ENCODE measurements around the gene DRD2.

The DRD2 gene

GRCh38 chr11:113440816-113441215 is 34.4 kb downstream of the DRD2 start:
- no peak for TF ChIP-seq CTCF (IDR thresholded peaks at IDR 0.05; ENCODE audit: low read depth, low read length, missing control alignments)
- Histone ChIP-seq H3K36me3 (replicated peaks) (no peaks in the 10 kb centered on the region), H3K4me3 (ENCODE audit: low read depth, low read length) (no peak overlapping the region), H3K27ac (no peak overlapping the region), H3K27me3 (replicated peaks) (peaks cover 4% of the 10 kb centered on the region)
- in situ Hi-C loops (cut with HindIII; ENCODE audit: low pct_ligation_motif_present, low sequenced_read_pairs), result no loop called here
- DNase-seq, result no peak

- no peak overlapping the region for H3K27ac ChIP-seq
- H3K36me3 ChIP-seq (replicated peaks), result no peaks in the 10 kb centered on the region
- TF ChIP-seq CTCF (IDR thresholded peaks at IDR 0.05; ENCODE audit: low read depth, low read length, missing control alignments), result no peak
- no peak for DNase-seq
- in situ Hi-C loops (cut with HindIII; ENCODE audit: low pct_ligation_motif_present, low sequenced_read_pairs), result no loop called here
- no peak overlapping the region for H3K4me3 ChIP-seq (ENCODE audit: low read depth, low read length)
- no peaks in the 10 kb centered on the region for H3K27me3 ChIP-seq (replicated peaks)
Observed at GRCh38 chr11:113436672-113437252, 38.4 kb downstream of the DRD2 start.

GRCh38 chr11:113435190-113435968 is 39.8 kb downstream of the DRD2 start:
- H3K27me3 ChIP-seq (replicated peaks), result no peaks in the 10 kb centered on the region
- no peak for DNase-seq
- no peak overlapping the region for H3K27ac ChIP-seq
- no peaks in the 10 kb centered on the region for H3K36me3 ChIP-seq (replicated peaks)
- TF ChIP-seq CTCF (IDR thresholded peaks at IDR 0.05; ENCODE audit: low read depth, low read length, missing control alignments), result no peak
- in situ Hi-C loops (cut with HindIII; ENCODE audit: low pct_ligation_motif_present, low sequenced_read_pairs), result no loop called here
- no peak overlapping the region for H3K4me3 ChIP-seq (ENCODE audit: low read depth, low read length)

GRCh38 chr11:113431746-113432145 is 43.5 kb downstream of the DRD2 start:
- no peak for TF ChIP-seq CTCF (IDR thresholded peaks at IDR 0.05; ENCODE audit: low read depth, low read length, missing control alignments)
- Histone ChIP-seq H3K36me3 (replicated peaks) (no peaks in the 10 kb centered on the region), H3K4me3 (ENCODE audit: low read depth, low read length) (no peak overlapping the region), H3K27me3 (replicated peaks) (no peaks in the 10 kb centered on the region), H3K27ac (no peak overlapping the region)
- DNase-seq, result no peak
- in situ Hi-C loops (cut with HindIII; ENCODE audit: low pct_ligation_motif_present, low sequenced_read_pairs), result no loop called here

- H3K4me3 ChIP-seq (ENCODE audit: low read depth, low read length), result no peak overlapping the region
- in situ Hi-C loops (cut with HindIII; ENCODE audit: low pct_ligation_motif_present, low sequenced_read_pairs), result no loop called here
- H3K36me3 ChIP-seq (replicated peaks), result no peaks in the 10 kb centered on the region
- DNase-seq, result no peak
- TF ChIP-seq CTCF (IDR thresholded peaks at IDR 0.05; ENCODE audit: low read depth, low read length, missing control alignments), result no peak
- H3K27ac ChIP-seq, result no peak overlapping the region
- H3K27me3 ChIP-seq (replicated peaks), result no peaks in the 10 kb centered on the region
Observed at GRCh38 chr11:113426686-113427085, 48.5 kb downstream of the DRD2 start.
